ENCODE measurements around the gene PTPRE. TPM values are rescaled to one million over a fixed set of nuclear protein-coding genes. Genes with fewer than 3 reads are reported as not detected.

Gene PTPRE
- total RNA-seq (10 to 100 TPM; 45.3 to 54.8 TPM), total RNA-seq (47.9 to 48.2 reads per million in 2 donors)

GRCh38 chr10:127906548-127907377 lies at the start of gene PTPRE:
TSS of gene PTPRE (plus strand) at chr10:127907103. CDS start at chr10:128040882, 133,779 bp downstream.
- DNase-seq (peak; percentile 60 to 67 (median 63)), ATAC-seq (peak; percentile 98)
- H3K27ac Mint-ChIP-seq: no peak within 1 kb of the TSS
- peak within 1 kb of the TSS; percentile 25 for H3K4me3 Mint-ChIP-seq
- peaks cover 8% of the 10 kb centered on the region for H3K36me3 Mint-ChIP-seq (ENCODE audit: low read depth)
- peaks cover 46% of the 10 kb centered on the region for H3K27me3 Mint-ChIP-seq
- no peaks in the 10 kb centered on the region for H3K4me1 Mint-ChIP-seq
- no peaks in the 10 kb centered on the region for H3K9me3 ChIP-seq (ENCODE audit: control insufficient read depth, low read length, poor library complexity, severe bottlenecking)

GRCh38 chr10:127860592-127860991 lies 46.3 kb upstream of the PTPRE start:
- Mint-ChIP-seq H3K27ac (no peak overlapping the region), H3K27me3 (peaks cover 11% of the 10 kb centered on the region), H3K36me3 (ENCODE audit: low read depth) (no peaks in the 10 kb centered on the region), H3K4me3 (no peak overlapping the region), H3K4me1 (no peaks in the 10 kb centered on the region)
- no peak for ATAC-seq
- H3K9me3 ChIP-seq (ENCODE audit: control insufficient read depth, low read length, poor library complexity, severe bottlenecking): no peaks in the 10 kb centered on the region
- no peak for DNase-seq

GRCh38 chr10:127863231-127863825 lies 43.6 kb upstream of the PTPRE start:
- Mint-ChIP-seq H3K4me3 (no peak overlapping the region), H3K27me3 (peaks cover 16% of the 10 kb centered on the region), H3K4me1 (no peaks in the 10 kb centered on the region), H3K36me3 (ENCODE audit: low read depth) (peaks cover 3% of the 10 kb centered on the region), H3K27ac (no peak overlapping the region)
- ATAC-seq (no peak), DNase-seq (no peak)
- H3K9me3 ChIP-seq (ENCODE audit: control insufficient read depth, low read length, poor library complexity, severe bottlenecking): no peaks in the 10 kb centered on the region

GRCh38 chr10:127866276-127867013 lies 40.5 kb upstream of the PTPRE start:
- Mint-ChIP-seq H3K4me3 (no peak overlapping the region), H3K36me3 (ENCODE audit: low read depth) (peaks cover 7% of the 10 kb centered on the region), H3K4me1 (no peaks in the 10 kb centered on the region), H3K27me3 (peaks cover 24% of the 10 kb centered on the region), H3K27ac (no peak overlapping the region)
- ATAC-seq (no peak), DNase-seq (no peak)
- H3K9me3 ChIP-seq (ENCODE audit: control insufficient read depth, low read length, poor library complexity, severe bottlenecking): no peaks in the 10 kb centered on the region

- no peak for ATAC-seq
- H3K4me3 Mint-ChIP-seq: no peak overlapping the region
These were observed 39.1 kb upstream of the PTPRE start for GRCh38 chr10:127867805-127868204.

GRCh38 chr10:127869329-127869728 lies 37.6 kb upstream of the PTPRE start:
- H3K9me3 ChIP-seq (ENCODE audit: control insufficient read depth, low read length, poor library complexity, severe bottlenecking): no peaks in the 10 kb centered on the region
- DNase-seq (no peak), ATAC-seq (no peak)
- peaks cover 45% of the 10 kb centered on the region for H3K27me3 Mint-ChIP-seq
- H3K4me1 Mint-ChIP-seq: peaks cover 4% of the 10 kb centered on the region
- H3K4me3 Mint-ChIP-seq: no peak overlapping the region
- peaks cover 7% of the 10 kb centered on the region for H3K36me3 Mint-ChIP-seq (ENCODE audit: low read depth)
- H3K27ac Mint-ChIP-seq: no peak overlapping the region

More at GRCh38 chr10:127867805-127868204, 39.1 kb upstream of the PTPRE start:
- Mint-ChIP-seq H3K27me3 (peaks cover 35% of the 10 kb centered on the region), H3K4me1 (no peaks in the 10 kb centered on the region), H3K36me3 (ENCODE audit: low read depth) (peaks cover 7% of the 10 kb centered on the region), H3K27ac (no peak overlapping the region)
- no peaks in the 10 kb centered on the region for H3K9me3 ChIP-seq (ENCODE audit: control insufficient read depth, low read length, poor library complexity, severe bottlenecking)
- DNase-seq: no peak

- peaks cover 49% of the 10 kb centered on the region for H3K27me3 Mint-ChIP-seq
- ATAC-seq (no peak), DNase-seq (no peak)
- H3K4me3 Mint-ChIP-seq: no peak overlapping the region
- H3K36me3 Mint-ChIP-seq (ENCODE audit: low read depth): peaks cover 4% of the 10 kb centered on the region
- peaks cover 4% of the 10 kb centered on the region for H3K4me1 Mint-ChIP-seq
- no peak overlapping the region for H3K27ac Mint-ChIP-seq
- no peaks in the 10 kb centered on the region for H3K9me3 ChIP-seq (ENCODE audit: control insufficient read depth, low read length, poor library complexity, severe bottlenecking)
These were observed 35.3 kb upstream of the PTPRE start for GRCh38 chr10:127871631-127872010.

GRCh38 chr10:127872011-127872761 lies 34.7 kb upstream of the PTPRE start:
- Mint-ChIP-seq H3K4me3 (no peak overlapping the region), H3K27me3 (peaks cover 46% of the 10 kb centered on the region), H3K4me1 (peaks cover 4% of the 10 kb centered on the region), H3K36me3 (ENCODE audit: low read depth) (peaks cover 4% of the 10 kb centered on the region), H3K27ac (no peak overlapping the region)
- ATAC-seq (no peak), DNase-seq (no peak)
- H3K9me3 ChIP-seq (ENCODE audit: control insufficient read depth, low read length, poor library complexity, severe bottlenecking): no peaks in the 10 kb centered on the region

- no peaks in the 10 kb centered on the region for H3K9me3 ChIP-seq (ENCODE audit: control insufficient read depth, low read length, poor library complexity, severe bottlenecking)
- Mint-ChIP-seq H3K27ac (no peak overlapping the region), H3K4me3 (no peak overlapping the region), H3K4me1 (peaks cover 4% of the 10 kb centered on the region), H3K36me3 (ENCODE audit: low read depth) (peaks cover 4% of the 10 kb centered on the region), H3K27me3 (peaks cover 45% of the 10 kb centered on the region)
- ATAC-seq (no peak), DNase-seq (no peak)
These were observed 33.9 kb upstream of the PTPRE start for GRCh38 chr10:127872871-127873600.

GRCh38 chr10:127873901-127874470 lies 32.9 kb upstream of the PTPRE start:
- H3K36me3 Mint-ChIP-seq (ENCODE audit: low read depth): peaks cover 4% of the 10 kb centered on the region
- no peak overlapping the region for H3K27ac Mint-ChIP-seq
- peaks cover 6% of the 10 kb centered on the region for H3K4me1 Mint-ChIP-seq
- no peak for ATAC-seq
- peaks cover 41% of the 10 kb centered on the region for H3K27me3 Mint-ChIP-seq
- no peak overlapping the region for H3K4me3 Mint-ChIP-seq
- no peaks in the 10 kb centered on the region for H3K9me3 ChIP-seq (ENCODE audit: control insufficient read depth, low read length, poor library complexity, severe bottlenecking)
- DNase-seq: no peak

- Mint-ChIP-seq H3K4me3 (no peak overlapping the region), H3K36me3 (ENCODE audit: low read depth) (peaks cover 4% of the 10 kb centered on the region), H3K27me3 (peaks cover 41% of the 10 kb centered on the region), H3K27ac (no peak overlapping the region), H3K4me1 (peaks cover 10% of the 10 kb centered on the region)
- no peak for DNase-seq
- H3K9me3 ChIP-seq (ENCODE audit: control insufficient read depth, low read length, poor library complexity, severe bottlenecking): no peaks in the 10 kb centered on the region
- no peak for ATAC-seq
These were observed 32.0 kb upstream of the PTPRE start for GRCh38 chr10:127874671-127875448.
